Measurements from ENCODE around the gene ATXN10.

Gene ATXN10

DNA sequence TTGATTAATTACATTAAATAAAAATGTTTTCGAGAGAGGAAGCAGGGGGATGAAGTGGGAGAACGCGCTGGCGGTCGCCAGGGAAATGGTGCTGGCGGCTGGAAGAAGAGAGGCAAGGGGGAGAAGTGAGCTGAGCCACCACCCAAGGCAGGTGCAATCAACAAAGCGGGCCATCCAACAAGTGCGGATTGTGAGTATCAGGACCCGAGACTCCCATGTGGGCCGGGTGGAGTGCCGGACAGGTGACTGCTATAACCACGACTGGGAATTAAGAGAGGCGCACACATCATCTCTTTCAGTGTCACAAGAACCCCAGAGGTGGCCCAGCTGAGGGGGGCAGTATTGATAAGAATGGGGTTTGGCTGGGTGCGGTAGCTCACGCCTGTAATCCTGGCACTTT, 41.2 kb upstream of the ATXN10 start:
- no peak for TF ChIP-seq CTCF (IDR thresholded peaks at IDR 0.05; ENCODE audit: extremely low read depth, missing control alignments)
- no peak for DNase-seq (ENCODE audit: low spot score)

DNA sequence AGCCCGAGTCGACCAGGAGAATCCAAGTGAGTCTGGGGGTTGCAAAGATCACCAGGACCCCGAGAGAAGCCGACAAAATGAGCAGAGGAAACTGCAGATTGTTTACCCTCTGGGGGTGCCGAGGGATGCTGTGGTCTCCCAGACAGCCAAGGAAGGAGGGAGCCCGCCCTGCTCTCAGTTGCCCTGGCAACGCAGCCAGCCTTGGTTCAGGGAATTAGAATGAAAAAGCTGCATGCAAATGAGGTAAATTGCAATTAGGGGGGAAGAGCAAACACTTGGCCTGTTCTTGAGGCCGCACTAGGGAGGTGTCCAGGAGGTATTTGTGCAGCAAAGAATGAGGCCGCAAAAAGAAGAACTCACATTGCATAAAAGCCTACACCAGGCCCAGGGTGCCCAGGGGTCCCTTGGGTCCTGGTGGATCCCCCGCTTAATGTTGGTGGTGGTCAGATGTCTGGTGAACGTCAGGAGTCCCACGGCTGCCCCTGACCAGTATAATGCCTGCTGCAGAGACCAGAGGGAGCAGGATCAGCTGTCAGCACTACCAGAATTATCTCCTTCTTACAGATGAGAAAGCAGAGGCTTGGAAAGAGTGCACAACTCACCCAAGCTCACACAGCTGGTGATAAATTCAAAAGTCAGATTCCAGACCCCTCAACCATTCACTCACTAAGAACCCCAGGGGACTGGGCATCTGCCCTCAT, 40.3 kb upstream of the ATXN10 start:
- DNase-seq (ENCODE audit: low spot score), result no peak
- TF ChIP-seq CTCF (IDR thresholded peaks at IDR 0.05; ENCODE audit: extremely low read depth, missing control alignments), result no peak

GRCh38 chr22:45631841-45632238, 39.8 kb upstream of the ATXN10 start:
- no peak for DNase-seq (ENCODE audit: low spot score)
- no peak for TF ChIP-seq CTCF (IDR thresholded peaks at IDR 0.05; ENCODE audit: extremely low read depth, missing control alignments)

GRCh38 chr22:45632791-45633515, 38.7 kb upstream of the ATXN10 start:
- no peak for DNase-seq (ENCODE audit: low spot score)
- no peak for TF ChIP-seq CTCF (IDR thresholded peaks at IDR 0.05; ENCODE audit: extremely low read depth, missing control alignments)

DNA sequence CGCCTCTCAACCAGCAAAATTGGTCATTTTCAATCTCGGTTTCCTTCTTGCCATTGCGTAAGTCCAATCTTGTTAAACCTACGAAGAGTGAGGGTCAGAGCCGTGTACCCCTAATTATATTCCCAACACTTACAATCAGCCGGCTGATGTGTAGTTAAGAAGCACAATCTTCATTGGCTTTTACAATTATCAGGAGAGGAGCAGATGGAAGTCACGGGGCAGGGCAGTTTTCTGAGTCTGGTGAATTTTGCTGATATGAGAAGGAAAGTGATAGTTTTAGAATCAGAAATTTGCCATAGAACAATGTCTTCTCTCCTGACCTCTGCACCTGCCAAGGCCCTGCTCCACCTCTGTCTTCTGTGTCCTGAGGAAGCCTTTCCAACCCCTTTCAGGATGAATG, 35.0 kb upstream of the ATXN10 start:
- TF ChIP-seq CTCF (IDR thresholded peaks at IDR 0.05; ENCODE audit: extremely low read depth, missing control alignments), result no peak
- no peak for DNase-seq (ENCODE audit: low spot score)

- TF ChIP-seq CTCF (IDR thresholded peaks at IDR 0.05; ENCODE audit: extremely low read depth, missing control alignments), result no peak
- no peak for DNase-seq (ENCODE audit: low spot score)
Observed at GRCh38 chr22:45638197-45638596, 33.4 kb upstream of the ATXN10 start.

Measured in GM20000 (cell line).